ENCODE data around the gene KIF23.

KIF23 gene

DNA sequence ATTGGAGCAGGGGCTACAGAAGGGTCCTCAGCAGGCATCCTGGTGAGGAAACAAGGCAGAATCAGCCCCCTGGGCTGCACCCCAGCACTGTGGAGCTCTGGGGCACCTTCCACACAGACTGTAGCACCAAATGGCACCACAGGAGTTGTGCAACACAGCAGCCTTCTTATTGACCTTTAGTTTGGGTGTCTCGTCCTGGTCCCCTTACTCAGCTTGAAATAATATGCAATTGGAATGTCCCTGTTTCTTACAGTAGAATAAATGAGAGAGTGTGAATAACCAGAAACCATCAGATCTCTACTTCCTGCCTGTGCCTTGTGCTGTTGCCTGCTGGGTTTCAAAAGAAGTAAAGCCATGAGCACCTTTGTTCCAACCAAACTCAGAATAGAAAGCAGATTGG is 82.9 kb downstream of the KIF23 start:
- DNase-seq = no peak

DNA sequence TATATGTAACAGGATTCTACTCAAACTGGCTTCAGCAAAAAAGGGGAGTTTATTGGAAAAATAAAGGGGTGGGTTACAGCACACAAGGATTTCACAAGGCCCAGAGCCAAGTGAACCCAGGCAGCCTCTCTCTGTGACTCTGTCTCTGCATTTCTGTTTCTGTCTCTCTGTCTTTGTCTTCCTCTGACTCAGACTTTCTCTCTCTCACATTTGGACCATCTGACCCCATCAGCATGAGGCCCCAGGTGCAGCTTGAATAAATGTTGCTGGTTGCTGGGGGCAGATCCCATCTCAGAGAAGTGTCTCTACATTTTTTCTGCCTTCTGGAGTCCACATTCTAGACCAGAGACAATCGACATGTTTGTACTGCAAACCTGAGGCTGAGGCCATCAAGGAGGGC is 83.5 kb downstream of the KIF23 start:
- no peak for DNase-seq
